HG03558 (cell line): ENCODE results near the gene EYS.
A peak's percentile ranks its signal among the peaks of the same experiment; 100 is the strongest.

Source experiments
- ATAC-seq: cut with Tn5 transposase; IDR thresholded peaks from one replicate; pipeline ENCODE4 v1.9.1; 2021; ENCODE audit warnings: moderate number of reproducible peaks; ENCODE audit not compliant: unreplicated experiment; ENCODE audit errors: extremely low read depth

The EYS gene

GRCh38 chr6:63685446-63686379 is 2021.3 kb downstream of the EYS start:
- peak; percentile 53 for ATAC-seq

GRCh38 chr6:63683071-63683603 is 2023.9 kb downstream of the EYS start:
- ATAC-seq = no peak

GRCh38 chr6:63677282-63677681 is 2029.7 kb downstream of the EYS start:
- ATAC-seq = no peak

GRCh38 chr6:63676412-63677114 is 2030.5 kb downstream of the EYS start:
- no peak for ATAC-seq

GRCh38 chr6:63675138-63675537 is 2031.9 kb downstream of the EYS start:
- ATAC-seq = no peak

- ATAC-seq = no peak
These were observed 2032.4 kb downstream of the EYS start for GRCh38 chr6:63674635-63675034.

- ATAC-seq = no peak
These were observed 2033.3 kb downstream of the EYS start for GRCh38 chr6:63673692-63674091.

- ATAC-seq = no peak
These were observed 2034.4 kb downstream of the EYS start for GRCh38 chr6:63672582-63673129.

GRCh38 chr6:63671098-63671754 is 2035.8 kb downstream of the EYS start:
- ATAC-seq = no peak
